Measurements from ENCODE around the gene FCGR3B. TPM values are rescaled to one million over a fixed set of nuclear protein-coding genes. Genes with fewer than 3 reads are reported as not detected.
"Not testable (repeated sequence)": the region's sequence is repeated elsewhere in the genome, so short reads cannot be mapped to it uniquely, and the experiment has no call there.

Gene FCGR3B
- total RNA-seq, 4 donors from 2014 or later, result 0.83 to 1.1 (median 1.0) TPM; not detected in 1

DNA sequence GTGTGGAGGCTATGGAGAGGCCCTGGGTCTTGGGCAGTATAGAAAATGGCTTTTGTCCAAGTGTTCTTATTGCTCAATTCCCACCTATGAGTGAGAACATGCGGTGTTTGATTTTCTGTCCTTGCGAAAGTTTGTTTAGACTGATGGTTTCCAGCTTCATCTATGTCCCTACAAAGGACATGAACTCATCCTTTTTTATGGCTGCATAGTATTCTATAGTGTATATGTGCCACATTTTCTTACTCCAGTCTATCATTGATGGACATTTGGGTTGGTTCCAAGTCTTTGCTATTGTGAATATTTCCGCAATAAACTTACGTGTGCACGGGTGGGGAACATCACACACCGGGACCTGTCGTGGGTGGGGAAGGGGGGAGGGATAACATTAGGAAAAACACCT is 10.6 kb downstream of the FCGR3B start:
- 91 to 92% methylated on average over 7 of the region's 7 CpGs for WGBS, 2 donors
- DNase-seq; H3K4me3 ChIP-seq (replicated peaks in 1 of 3); H3K9me3 ChIP-seq; H3K27me3 ChIP-seq; intact Hi-C loops (cut with DNase I); H3K4me1 ChIP-seq; H3K36me3 ChIP-seq; H3K27ac ChIP-seq: not testable (repeated sequence)

- H3K9me3 ChIP-seq; H3K27me3 ChIP-seq; H3K4me3 ChIP-seq (replicated peaks in 1 of 3); H3K27ac ChIP-seq; H3K4me1 ChIP-seq; intact Hi-C loops (cut with DNase I); DNase-seq; H3K36me3 ChIP-seq: not testable (repeated sequence)
- 91 to 96% methylated on average over 4 of the region's 4 CpGs for WGBS, 2 donors
Measured at GRCh38 chr1:161618517-161618916, 12.5 kb downstream of the FCGR3B start.

DNA sequence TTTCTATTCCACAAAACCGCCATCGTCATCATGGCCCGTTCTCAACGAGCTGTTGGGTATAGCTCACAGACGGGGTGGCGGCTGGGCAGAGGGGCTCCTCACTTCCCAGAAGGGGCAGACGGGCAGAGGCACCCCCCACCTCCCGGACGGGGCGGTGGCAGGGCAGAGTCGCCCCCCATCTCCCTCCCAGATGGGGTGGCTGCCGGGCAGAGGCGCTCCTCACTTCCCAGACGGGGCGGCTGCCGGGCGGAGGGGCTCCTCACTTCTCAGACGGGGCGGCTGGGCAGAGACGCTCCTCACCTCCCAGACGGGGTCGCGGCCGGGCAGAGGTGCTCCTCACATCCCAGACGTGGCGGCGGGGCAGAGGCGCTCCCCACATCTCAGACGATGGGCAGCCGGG is 14.6 kb downstream of the FCGR3B start:
- H3K9me3 ChIP-seq; H3K36me3 ChIP-seq; intact Hi-C loops (cut with DNase I); H3K27me3 ChIP-seq; H3K27ac ChIP-seq; H3K4me1 ChIP-seq; DNase-seq; H3K4me3 ChIP-seq (replicated peaks in 1 of 3): not testable (repeated sequence)
- 83 to 91% methylated on average over 11 to 20 of the region's 30 CpGs for WGBS, 2 donors

DNA sequence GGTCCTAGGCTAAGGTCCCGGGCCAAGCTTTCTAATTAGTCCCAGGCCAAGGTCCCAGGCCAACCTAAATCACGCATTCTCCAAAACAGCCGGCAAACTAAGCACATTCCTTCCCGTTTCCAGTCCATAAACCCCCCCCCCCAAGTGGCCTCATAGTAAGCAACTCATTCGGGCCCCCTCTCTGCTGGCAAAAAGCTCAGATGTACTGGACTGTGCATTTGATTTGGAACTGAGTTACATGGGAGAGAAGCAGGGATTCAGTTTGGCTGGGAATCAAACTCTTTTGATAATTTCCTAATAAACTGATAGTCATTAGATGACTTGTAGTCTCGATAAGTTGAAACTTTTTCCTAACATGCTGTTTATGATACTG is 17.8 kb downstream of the FCGR3B start:
- WGBS, 2 donors, result 53 to 62% methylated on average over 3 to 6 of the region's 6 CpGs
- intact Hi-C loops (cut with DNase I); DNase-seq; H3K4me1 ChIP-seq; H3K36me3 ChIP-seq; H3K9me3 ChIP-seq; H3K27me3 ChIP-seq; H3K4me3 ChIP-seq (replicated peaks in 1 of 3): not testable (repeated sequence)
- H3K27ac ChIP-seq, result peak overlapping the region in 2 of 3 donors; percentile 55 to 63

- WGBS, 2 donors, result 8 to 15% methylated on average over 26 to 45 of the region's 51 CpGs
- H3K4me1 ChIP-seq; H3K9me3 ChIP-seq; H3K36me3 ChIP-seq; H3K27me3 ChIP-seq; intact Hi-C loops (cut with DNase I): not testable (repeated sequence)
- DNase-seq, result peak; percentile 76 to 92
- H3K27ac ChIP-seq, result peak overlapping the region in 2 of 3 donors; percentile 55 to 63
- peak overlapping the region in 1 of 3 donors; percentile 24 for H3K4me3 ChIP-seq (replicated peaks in 1 of 3)
- TF ChIP-seq POLR2A (IDR thresholded peaks at IDR 0.05), result peak in 1 of 2 donors; percentile 40
Measured at GRCh38 chr1:161612322-161613141, 18.4 kb downstream of the FCGR3B start.

DNA sequence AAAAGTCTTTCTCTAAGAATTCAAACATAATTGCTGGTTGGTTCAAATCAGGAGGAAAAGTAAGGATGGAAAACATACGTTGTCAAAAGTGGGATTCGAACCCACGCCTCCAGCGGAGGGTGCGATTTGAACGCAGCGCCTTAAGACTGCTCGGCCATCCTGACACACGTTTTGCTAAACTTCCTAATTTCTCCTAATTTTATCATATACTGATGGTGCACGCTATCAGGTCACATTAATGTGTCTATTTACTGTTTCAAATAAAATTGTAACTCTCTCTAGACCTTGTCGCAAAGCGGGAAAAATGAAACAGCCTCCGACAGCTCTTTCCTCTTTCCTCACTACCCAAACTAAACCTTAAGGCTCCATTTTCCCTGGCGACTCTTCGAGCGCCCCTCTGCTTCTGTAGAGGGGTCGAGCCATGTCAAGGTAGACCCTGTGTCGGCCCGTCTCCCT is 19.1 kb downstream of the FCGR3B start:
- 2 to 4% methylated on average over 15 to 19 of the region's 19 CpGs for WGBS, 2 donors
- H3K4me1 ChIP-seq; H3K9me3 ChIP-seq; H3K27me3 ChIP-seq; H3K36me3 ChIP-seq; DNase-seq; intact Hi-C loops (cut with DNase I): not testable (repeated sequence)
- Histone ChIP-seq H3K4me3 (replicated peaks in 1 of 3) (peak overlapping the region in 1 of 3 donors; percentile 24), H3K27ac (peak overlapping the region in 2 of 3 donors; percentile 55 to 63)

DNA sequence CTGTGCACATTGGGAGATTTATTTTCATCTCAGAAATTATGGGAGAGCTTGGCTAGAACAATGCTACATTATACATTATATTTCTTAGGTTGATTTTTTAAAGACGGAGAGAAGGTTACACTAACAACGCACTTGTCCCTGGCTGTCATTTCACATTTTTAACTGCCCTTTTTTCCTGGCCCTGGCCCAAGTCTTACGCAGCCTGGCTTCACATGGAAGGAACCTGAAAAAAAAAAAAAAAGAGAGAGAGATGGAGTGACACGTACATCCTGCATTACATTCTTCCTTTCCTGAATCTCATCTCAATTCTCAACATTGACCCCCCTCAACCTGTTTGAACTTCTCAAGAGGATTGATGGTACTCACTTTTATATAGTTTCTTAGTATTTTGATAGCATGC is 20.8 kb downstream of the FCGR3B start:
- H3K4me3 ChIP-seq (replicated peaks in 1 of 3); H3K27me3 ChIP-seq; DNase-seq; H3K4me1 ChIP-seq; H3K9me3 ChIP-seq; intact Hi-C loops (cut with DNase I); H3K27ac ChIP-seq; H3K36me3 ChIP-seq: not testable (repeated sequence)
- 43 to 53% methylated on average over 4 of the region's 4 CpGs for WGBS, 2 donors

GRCh38 chr1:161606541-161607336 is 24.2 kb downstream of the FCGR3B start:
- H3K4me1 ChIP-seq; DNase-seq; H3K9me3 ChIP-seq; intact Hi-C loops (cut with DNase I); H3K27me3 ChIP-seq; H3K4me3 ChIP-seq (replicated peaks in 1 of 3); H3K27ac ChIP-seq; H3K36me3 ChIP-seq: not testable (repeated sequence)
- 95% methylated on average over 11 of the region's 58 CpGs; no CpG with 5 or more reads in 1 of the 2 donors for WGBS, 2 donors

GRCh38 chr1:161605762-161606540 is 25.0 kb downstream of the FCGR3B start:
- H3K4me3 ChIP-seq (replicated peaks in 1 of 3); H3K9me3 ChIP-seq; H3K27ac ChIP-seq; H3K4me1 ChIP-seq; intact Hi-C loops (cut with DNase I); H3K36me3 ChIP-seq; H3K27me3 ChIP-seq: not testable (repeated sequence)
- WGBS, 2 donors, result 9 to 41% methylated on average over 6 to 34 of the region's 78 CpGs
- DNase-seq, result peak; percentile 14 to 21

DNA sequence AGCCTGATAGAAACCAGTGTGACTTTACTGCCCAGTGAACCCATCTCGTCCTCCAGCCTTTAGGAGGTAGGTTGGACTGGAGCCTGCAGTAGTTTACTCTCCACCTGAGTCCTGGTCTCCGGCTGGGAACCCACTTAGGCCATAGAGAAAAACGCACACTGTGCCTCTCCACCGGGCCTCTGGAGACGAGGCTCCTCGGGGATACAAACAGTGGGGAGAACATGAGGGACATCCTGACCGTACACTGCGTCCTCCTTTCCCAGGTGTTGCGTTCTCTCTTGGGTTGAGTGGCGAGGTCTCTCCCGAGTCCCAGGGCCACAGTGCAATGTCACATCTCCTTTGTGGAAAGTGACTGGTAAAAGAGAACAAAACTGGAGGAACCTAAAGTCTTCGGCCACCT is 26.0 kb downstream of the FCGR3B start:
- DNase-seq; H3K9me3 ChIP-seq; H3K27ac ChIP-seq; H3K27me3 ChIP-seq; intact Hi-C loops (cut with DNase I); H3K4me1 ChIP-seq; H3K36me3 ChIP-seq; H3K4me3 ChIP-seq (replicated peaks in 1 of 3): not testable (repeated sequence)
- whole genome bisulfite sequencing, 2 donors, result 97 to 98% methylated on average over 11 to 12 of the region's 12 CpGs

- H3K4me3 ChIP-seq (replicated peaks in 1 of 3); H3K36me3 ChIP-seq; H3K27ac ChIP-seq; DNase-seq; H3K27me3 ChIP-seq; H3K9me3 ChIP-seq; H3K4me1 ChIP-seq; intact Hi-C loops (cut with DNase I): not testable (repeated sequence)
- WGBS, 2 donors, result 95% methylated on average over 3 of the region's 3 CpGs
Measured at GRCh38 chr1:161597077-161597476, 33.9 kb downstream of the FCGR3B start.

- DNase-seq; H3K4me1 ChIP-seq; H3K36me3 ChIP-seq; intact Hi-C loops (cut with DNase I); H3K4me3 ChIP-seq (replicated peaks in 1 of 3); H3K9me3 ChIP-seq; H3K27me3 ChIP-seq: not testable (repeated sequence)
- H3K27ac ChIP-seq, result peak overlapping the region in 1 of 3 donors; percentile 28
- WGBS, 2 donors, result 78 to 85% methylated on average over 2 of the region's 2 CpGs
Measured at GRCh38 chr1:161595583-161595982, 35.4 kb downstream of the FCGR3B start.

Data from thyroid gland (tissue), 4 donors.